Iris pigment epithelial cell (primary cell): ENCODE data around the gene BRCA1.
A peak's percentile ranks its signal among the peaks of the same experiment; 100 is the strongest.
"Not testable (repeated sequence)": the region's sequence is repeated elsewhere in the genome, so short reads cannot be mapped to it uniquely, and the experiment has no call there.

Source experiments
- DNase-seq: peaks from one replicate; pipeline ENCODE4 v3.0.0-alpha.2; 2011; ENCODE audit warnings: low read depth

BRCA1 gene

DNA sequence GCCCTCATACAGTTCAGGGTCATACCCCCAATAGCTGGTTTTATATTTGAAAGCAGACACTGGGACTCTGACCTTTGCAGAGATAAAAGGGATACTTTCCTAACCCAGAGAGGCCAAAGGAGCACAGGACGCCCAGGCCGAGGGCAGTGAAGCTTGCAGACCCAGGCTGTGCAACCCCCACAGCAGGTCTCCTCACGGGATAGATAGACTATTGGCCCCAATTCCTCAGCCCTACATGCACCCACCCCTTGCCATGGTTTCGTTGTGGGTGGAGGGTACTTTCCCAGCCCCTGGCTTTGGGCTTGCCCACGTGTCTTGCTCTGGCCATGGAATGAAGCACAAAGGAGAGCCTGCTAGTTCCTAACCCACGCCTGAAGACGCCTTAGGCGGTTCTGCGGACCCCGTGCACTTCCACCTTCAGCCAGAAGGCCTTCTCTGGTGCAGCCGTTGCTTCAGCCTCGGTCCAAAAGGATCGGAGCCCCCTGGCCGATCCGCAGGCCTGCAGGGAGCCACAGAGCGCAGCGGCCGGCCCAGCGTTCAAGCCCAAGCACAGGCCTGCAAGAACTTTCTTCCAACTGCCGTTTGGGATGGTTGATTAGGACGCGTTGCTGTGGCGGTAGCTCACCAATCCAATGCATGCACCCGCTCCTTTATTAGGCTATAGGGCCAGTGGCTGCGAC is 9.8 kb upstream of the BRCA1 start:
- DNase-seq, result no peak

GRCh38 chr17:43133439-43133838 is 8.3 kb upstream of the BRCA1 start:
- DNase-seq, result not testable (repeated sequence)

GRCh38 chr17:43132117-43132516 is 7.0 kb upstream of the BRCA1 start:
- DNase-seq, result no peak

- DNase-seq, result no peak
Measured at GRCh38 chr17:43129671-43130010, 4.5 kb upstream of the BRCA1 start.

DNA sequence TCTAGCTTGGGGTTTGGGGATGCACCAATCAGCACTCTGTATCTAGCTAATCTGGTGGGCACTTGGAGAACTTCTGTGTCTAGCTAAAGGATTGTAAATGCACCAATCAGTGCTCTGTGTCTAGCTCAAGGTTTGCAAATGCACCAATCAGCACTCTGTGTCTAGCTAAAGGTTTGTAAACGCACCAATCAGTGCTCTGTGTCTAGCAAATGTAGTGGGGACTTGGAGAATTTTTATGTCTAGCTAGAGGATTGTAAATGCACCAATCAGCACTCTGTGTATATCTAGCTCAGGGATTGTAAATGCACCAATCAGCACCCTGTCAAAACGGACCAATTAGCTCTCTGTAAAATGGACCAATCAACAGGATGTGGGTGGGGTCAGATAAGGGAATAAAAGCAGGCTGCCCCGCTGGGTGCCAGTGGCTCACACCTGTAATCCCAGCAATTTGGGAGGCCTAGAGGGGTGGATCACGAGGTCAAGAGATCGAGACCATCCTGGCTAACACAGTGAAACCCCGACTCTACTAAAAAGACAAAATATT is 2.2 kb upstream of the BRCA1 start:
- not testable (repeated sequence) for DNase-seq

- DNase-seq, result no peak
Measured at GRCh38 chr17:43126911-43127290, 1.7 kb upstream of the BRCA1 start.

DNA sequence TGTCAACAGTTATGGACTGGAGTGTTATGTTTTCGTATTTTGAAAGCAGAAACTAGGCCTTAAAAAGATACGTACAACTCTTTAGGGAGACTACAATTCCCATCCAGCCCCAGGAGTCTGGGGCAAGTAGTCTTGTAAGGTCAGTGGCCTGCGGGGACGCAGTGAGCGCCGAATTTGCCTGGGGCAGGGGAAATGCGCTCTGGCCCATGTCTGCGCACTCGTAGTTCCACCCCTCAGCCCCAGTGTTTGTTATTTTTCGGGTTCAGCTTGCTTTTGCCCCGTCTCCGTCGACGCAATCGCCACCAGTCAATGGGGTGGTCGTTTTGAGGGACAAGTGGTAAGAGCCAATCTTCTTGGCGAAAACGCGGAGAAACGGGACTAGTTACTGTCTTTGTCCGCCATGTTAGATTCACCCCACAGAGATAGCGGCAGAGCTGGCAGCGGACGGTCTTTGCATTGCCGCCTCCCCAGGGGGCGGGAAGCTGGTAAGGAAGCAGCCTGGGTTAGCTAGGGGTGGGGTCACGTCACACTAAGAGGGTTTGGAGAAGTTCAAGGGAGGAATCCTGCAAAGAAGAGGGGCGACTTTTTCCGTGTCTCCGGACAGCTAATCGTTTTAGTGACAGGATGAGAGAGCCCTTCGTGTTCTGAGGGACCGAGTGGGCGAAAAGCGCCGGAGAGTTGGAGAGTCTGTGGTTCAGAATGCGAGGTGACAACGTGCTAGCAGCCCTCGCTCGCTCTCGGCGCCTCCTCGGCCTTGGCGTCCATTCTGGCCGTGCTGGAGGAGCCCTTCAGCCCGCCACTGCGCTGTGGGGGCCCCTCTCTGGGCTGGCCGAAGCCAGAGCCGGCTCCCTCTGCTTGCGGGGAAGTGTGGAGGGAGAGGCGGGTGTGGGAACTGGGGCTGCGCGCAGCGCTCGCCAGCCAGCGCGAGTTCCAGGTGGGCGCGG is 1.1 kb upstream of the BRCA1 start:
- no peak for DNase-seq

DNA sequence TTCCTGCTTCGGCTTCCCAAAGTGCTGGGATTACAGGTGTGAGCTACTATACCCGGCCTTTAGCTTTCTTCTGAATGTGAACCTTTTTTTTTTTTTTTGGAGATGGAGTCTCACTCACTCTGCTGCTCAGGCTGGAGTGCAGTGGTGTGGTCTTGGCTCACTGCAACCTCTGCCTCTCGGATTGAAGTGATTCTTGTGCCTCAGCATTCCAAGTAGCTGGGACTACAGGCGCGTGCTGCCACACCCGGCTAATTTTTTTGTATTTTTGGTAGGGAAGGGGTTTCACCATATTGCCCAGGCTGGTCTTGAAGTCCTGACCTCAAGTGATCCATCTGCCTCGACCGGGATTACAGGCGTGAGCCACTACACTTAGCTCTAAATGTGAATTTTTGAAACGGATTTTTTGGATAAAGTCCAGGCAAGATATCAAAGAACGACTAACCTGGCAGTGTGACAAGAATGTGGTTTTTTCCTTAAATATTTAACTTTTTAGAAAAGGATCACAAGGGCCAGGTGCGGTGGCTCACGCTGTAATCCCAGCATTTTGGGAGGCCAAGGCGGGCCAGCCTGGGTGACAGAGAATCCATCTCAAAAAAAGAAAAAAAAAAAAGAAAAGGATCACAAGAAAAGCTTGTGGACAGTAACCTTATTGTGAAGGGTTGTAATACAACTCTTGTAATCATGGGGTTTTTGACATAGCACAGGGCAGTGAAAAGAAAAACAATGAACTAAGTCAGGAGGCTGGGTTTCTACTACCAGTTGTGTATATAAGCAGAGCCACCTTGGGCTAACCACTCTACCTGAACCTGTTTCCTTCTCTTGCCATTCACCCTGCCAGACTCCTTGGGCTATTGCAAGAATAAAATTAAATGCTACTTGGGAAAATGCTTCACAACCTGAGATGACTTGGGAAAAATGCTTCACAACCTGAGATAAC is 6.2 kb downstream of the BRCA1 start:
- DNase-seq, result peak; percentile 52

- DNase-seq, result peak; percentile 12
Measured at GRCh38 chr17:43114151-43114552, 11.0 kb downstream of the BRCA1 start.

GRCh38 chr17:43106552-43106951 is 18.6 kb downstream of the BRCA1 start:
- DNase-seq, result no peak

DNA sequence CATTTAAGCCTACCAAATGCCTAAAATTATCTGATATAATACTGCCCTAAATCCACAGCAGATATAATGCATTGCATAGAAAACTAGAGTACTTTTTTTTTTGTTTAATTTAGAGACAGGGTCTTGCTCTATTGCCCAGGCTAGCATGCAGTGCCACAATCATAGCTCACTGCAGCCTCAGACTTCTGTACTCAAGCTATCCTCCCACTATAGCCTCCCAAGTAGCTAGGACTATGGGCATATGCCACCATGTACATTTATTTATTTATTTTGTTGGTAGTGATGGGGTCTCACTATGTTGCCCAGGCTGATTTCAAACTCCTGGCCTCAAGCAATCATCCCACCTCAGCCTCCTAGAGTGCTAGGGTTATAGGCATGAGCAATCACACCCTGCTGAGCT is 20.0 kb downstream of the BRCA1 start:
- no peak for DNase-seq

DNA sequence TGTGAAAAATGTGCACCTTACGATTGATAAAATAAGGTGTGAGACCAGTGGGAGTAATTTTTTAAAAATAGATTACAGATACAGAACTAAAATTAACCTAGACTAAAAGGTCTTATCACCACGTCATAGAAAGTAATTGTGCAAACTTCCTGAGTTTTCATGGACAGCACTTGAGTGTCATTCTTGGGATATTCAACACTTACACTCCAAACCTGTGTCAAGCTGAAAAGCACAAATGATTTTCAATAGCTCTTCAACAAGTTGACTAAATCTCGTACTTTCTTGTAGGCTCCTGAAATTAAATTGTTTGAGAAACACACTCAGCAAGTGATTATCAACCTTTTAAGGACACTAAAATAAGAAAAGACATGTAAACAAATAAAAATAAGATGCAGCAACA is 20.5 kb downstream of the BRCA1 start:
- DNase-seq, result no peak

DNA sequence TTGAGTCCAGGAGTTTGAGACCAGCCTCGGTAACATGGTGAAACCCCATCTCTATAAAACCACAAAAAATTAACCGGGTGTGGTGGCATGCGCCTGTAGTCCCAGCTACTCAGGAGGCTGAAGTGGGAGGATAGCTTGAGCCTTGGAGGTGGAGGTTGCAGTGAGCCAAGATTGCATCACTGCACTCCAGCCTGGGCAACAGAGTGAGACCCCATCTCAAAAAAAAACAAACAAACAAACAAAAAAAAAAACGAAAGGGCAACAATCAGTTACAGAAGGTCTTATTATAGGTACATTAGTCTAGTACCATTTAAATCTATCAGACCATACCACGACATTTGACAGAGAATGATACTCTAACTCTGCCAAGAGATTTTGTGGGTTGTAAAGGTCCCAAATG is 29.8 kb downstream of the BRCA1 start:
- DNase-seq, result not testable (repeated sequence)

GRCh38 chr17:43094129-43094835 is 30.9 kb downstream of the BRCA1 start:
- DNase-seq, result peak; percentile 64

- no peak for DNase-seq
Measured at GRCh38 chr17:43092901-43093300, 32.3 kb downstream of the BRCA1 start.

GRCh38 chr17:43090022-43090421 is 35.1 kb downstream of the BRCA1 start:
- no peak for DNase-seq

- DNase-seq, result peak; percentile 60
Measured at GRCh38 chr17:43085474-43085873, 39.7 kb downstream of the BRCA1 start.

DNA sequence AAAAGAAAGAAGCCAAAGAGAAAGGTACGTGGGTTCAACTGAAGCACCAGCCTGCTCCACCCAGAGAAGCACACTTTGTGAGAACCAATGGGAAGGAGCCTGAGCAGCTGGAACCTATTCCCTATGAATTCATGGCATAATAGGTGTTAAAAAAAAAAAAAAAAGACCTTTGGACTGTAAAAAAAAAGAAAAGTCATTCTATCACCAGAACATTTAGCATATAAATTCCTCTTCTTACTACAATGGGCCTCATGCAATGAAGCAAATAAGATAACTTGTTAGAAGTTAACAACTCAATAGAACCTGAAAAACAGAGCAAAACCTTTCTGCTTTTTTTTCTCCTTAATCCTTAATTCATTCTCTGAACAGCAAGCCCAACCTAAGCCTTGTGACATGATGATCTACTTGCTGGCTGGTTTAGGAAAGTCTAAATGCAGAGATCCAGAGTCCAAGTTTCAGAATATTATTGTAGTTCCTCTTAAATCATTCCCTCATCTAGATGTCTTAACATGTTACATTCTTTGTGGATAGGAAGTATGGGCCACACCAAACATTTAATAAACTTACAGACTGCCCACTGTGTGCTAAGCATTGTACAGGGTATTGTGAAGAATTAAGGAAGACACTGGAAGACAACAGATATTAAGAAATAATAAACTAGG is 45.4 kb downstream of the BRCA1 start:
- DNase-seq, result no peak

GRCh38 chr17:43074869-43075268 is 50.3 kb downstream of the BRCA1 start:
- no peak for DNase-seq

GRCh38 chr17:43070872-43071271 is 54.3 kb downstream of the BRCA1 start:
- DNase-seq, result no peak

DNA sequence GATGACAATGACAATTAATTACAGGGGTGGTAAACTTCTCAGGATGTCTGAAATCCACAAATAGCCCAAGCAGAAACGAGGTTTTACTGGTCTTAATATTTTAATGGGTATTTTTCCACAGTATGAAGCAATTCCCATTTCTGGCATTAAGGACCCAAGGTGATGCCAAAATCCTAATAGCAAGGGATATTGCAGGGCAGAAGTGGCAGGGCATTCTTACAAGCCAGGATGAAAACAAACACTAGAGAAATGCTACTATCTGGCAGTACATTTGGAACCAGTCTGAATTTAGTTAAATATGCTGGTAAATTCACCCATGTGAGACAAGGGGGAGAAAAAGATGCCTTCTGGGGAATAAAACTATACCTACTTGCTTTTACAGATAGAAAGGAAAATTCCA is 54.9 kb downstream of the BRCA1 start:
- no peak for DNase-seq
